CD1c-positive myeloid dendritic cell (primary cell): ENCODE data around the gene MGP.

Experiments
- DNase-seq: peaks from one replicate; pipeline ENCODE4 v3.0.0-alpha.2; 2016; ENCODE audit errors: extremely low spot score

Gene MGP

GRCh38 chr12:14860490-14860889, 25.2 kb downstream of the MGP start:
- DNase-seq: no peak

DNA sequence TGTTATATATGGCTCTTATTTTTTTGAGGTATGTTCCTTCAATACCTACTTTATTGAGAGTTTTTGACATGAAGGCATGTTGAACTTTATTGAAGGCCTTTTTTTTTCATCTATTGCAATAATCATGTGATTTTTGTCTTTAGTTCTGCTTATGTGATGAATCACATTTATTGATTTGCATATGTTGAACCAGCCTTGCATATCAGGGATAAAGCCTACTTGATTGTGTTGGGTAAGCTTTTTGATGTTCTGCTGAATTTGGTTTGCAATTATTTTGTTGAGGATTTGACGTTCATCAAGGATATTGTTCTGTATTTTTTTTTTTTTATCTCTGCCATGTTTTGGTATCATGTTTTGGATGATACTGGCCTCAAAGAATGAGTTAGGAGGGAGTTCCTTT, 27.1 kb downstream of the MGP start:
- DNase-seq: no peak

- DNase-seq: no peak
These were observed 31.0 kb downstream of the MGP start for GRCh38 chr12:14854586-14855183.

- no peak for DNase-seq
These were observed 31.7 kb downstream of the MGP start for GRCh38 chr12:14853961-14854360.

GRCh38 chr12:14852880-14853279, 32.8 kb downstream of the MGP start:
- no peak for DNase-seq

GRCh38 chr12:14850929-14851663, 34.6 kb downstream of the MGP start:
- DNase-seq: no peak

- no peak for DNase-seq
These were observed 36.0 kb downstream of the MGP start for GRCh38 chr12:14849661-14850060.

GRCh38 chr12:14846876-14847580, 38.6 kb downstream of the MGP start:
- DNase-seq: no peak

GRCh38 chr12:14846042-14846587, 39.5 kb downstream of the MGP start:
- DNase-seq: peak; percentile 22

DNA sequence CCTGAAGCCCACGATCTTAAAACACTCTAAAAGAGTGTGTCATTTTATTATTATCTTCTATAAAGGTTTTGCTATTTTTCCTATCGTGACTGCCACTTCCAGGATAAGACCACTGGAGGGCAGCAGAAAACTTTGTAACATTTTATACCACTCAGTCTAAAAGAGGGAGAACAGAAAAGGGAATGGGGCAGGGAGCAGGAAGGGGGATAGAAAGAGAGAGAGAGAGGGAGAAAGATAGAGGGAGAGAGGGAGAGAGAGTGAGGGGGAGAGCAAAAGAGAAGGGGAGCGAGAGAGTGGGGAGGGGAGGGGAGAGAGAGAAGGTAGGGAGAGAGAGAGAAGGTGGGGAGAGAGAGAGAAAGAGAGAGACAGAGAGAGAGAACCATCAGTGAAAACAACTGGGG, 40.3 kb downstream of the MGP start:
- DNase-seq: peak; percentile 67

DNA sequence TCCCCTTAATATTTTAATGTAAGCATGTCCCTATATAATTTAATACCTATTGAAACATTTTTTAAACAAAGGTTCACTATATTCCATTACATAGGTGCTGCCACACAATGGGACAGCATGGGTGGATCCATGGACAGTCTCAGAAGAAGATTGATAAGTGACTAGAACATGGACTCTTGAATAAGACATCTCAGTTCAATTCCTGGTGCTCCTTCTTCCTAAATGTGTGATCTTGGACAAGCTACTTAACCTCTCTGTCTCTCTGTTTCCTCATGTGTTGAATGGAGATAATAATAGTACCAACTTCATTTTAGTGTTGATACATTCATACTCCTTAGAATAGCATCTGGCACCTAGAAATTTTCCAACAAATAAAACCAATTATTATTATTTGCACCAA, 41.3 kb downstream of the MGP start:
- DNase-seq: no peak

- no peak for DNase-seq
These were observed 42.2 kb downstream of the MGP start, which contains the start of gene ART4 for GRCh38 chr12:14843425-14843887. Gene ART4, minus strand, starts transcription at chr12:14843526. Its CDS starts 413 bp downstream, at chr12:14843113.

GRCh38 chr12:14842315-14842714, 43.3 kb downstream of the MGP start:
- DNase-seq: no peak

DNA sequence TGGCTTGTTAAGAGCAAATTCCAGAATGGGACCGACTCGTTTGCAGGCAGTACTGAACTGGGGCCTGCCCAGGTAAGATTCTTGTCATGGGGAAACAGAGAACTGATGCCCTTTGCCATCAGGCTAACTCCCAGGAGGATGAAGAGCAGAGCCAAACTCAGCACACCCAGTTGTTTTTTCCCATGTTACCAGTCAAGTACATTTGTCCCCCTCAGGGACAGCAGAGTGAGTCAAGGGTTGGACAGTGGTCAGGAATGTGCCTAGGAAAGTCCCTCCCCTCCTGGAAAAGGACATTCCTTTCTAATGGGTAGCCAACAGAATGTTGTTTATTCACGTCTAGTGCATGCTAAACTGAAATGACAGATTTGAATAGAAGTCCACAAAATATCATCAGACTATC, 43.9 kb downstream of the MGP start:
- no peak for DNase-seq

- DNase-seq: no peak
These were observed 45.0 kb downstream of the MGP start for GRCh38 chr12:14840616-14841015.

- no peak for DNase-seq
These were observed 46.4 kb downstream of the MGP start for GRCh38 chr12:14839262-14839661.

- DNase-seq: no peak
These were observed 49.1 kb downstream of the MGP start for GRCh38 chr12:14836336-14837210.

DNA sequence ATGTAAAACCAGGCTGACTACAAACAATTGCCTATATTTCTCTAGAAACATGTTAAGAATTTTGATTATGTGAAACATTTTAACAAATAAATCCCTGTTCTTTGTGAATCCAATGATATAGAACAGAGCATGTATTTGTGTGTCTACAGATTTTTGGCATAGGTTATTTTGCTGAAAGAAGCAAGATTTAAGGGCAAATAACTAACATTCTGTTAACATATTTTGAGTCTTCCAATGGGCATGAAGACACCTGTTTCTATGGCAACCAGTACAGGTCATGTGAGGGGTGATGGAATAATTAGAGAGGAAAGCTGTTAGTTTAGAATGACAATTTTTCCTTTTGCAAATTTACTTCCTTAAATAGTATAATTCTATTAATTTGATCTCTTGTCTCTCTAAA, 51.1 kb downstream of the MGP start:
- no peak for DNase-seq

GRCh38 chr12:14833952-14834351, 51.7 kb downstream of the MGP start:
- DNase-seq: no peak

- DNase-seq: no peak
These were observed 52.3 kb downstream of the MGP start for GRCh38 chr12:14833336-14833735.
